ENCODE data around the gene GIPC1. TPM values are rescaled to one million over a fixed set of nuclear protein-coding genes. Genes with fewer than 3 reads are reported as not detected.

GIPC1 gene
- total RNA-seq, 1 donor from 2014 or later = 81.0 TPM

DNA sequence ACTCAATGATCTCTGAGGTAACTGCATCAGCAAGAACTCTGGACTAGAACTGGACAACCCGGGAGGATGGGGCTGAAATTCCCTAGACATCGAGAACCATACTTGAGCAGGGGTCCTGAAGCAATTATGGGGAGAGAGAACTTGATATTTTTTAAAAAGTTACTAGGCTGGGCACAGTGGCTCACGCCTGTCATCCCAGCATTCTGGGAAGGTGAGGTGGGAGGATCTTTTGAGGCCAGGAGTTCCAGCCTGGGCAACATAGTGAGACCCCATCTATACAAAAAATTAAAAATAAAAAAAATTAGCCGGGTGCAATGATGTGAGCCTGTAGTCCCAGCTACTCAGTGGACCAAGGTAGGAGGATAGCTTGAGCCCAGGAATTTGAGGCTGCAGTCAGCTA is 24.6 kb upstream of the GIPC1 start:
- no peaks in the 10 kb centered on the region for H3K27me3 ChIP-seq

GRCh38 chr19:14519860-14520407 is 24.0 kb upstream of the GIPC1 start:
- H3K4me3 ChIP-seq = no peak overlapping the region
- H3K4me1 ChIP-seq = peaks cover 33% of the 10 kb centered on the region
- H3K27me3 ChIP-seq = no peaks in the 10 kb centered on the region
- DNase-seq (ENCODE audit: extremely low spot score in 2 of 2) = no peak
- intact Hi-C loops (cut with DNase I) = no loop called here
- peaks cover 0 to 17% of the 10 kb centered on the region in 2 donors for H3K36me3 ChIP-seq
- TF ChIP-seq CTCF (IDR thresholded peaks at IDR 0.05) (no peak), POLR2AphosphoS5 (IDR thresholded peaks at IDR 0.05; ENCODE audit: insufficient read depth in 1 of 2, low read depth in 1 of 2) (no peak), POLR2A (IDR thresholded peaks at IDR 0.05) (no peak)
- no peaks in the 10 kb centered on the region for H3K9me3 ChIP-seq
- H3K27ac ChIP-seq = peak overlapping the region; percentile 100

More for the DNA sequence above, 24.6 kb upstream of the GIPC1 start:
- Histone ChIP-seq H3K36me3 (peaks cover 0 to 11% of the 10 kb centered on the region in 2 donors), H3K4me1 (peaks cover 27% of the 10 kb centered on the region), H3K4me3 (no peak overlapping the region), H3K9me3 (no peaks in the 10 kb centered on the region), H3K27ac (peak overlapping the region; percentile 100)
- intact Hi-C loops (cut with DNase I) = no loop called here
- no peak for TF ChIP-seq POLR2AphosphoS5 (IDR thresholded peaks at IDR 0.05; ENCODE audit: insufficient read depth in 1 of 2, low read depth in 1 of 2)
- no peak for TF ChIP-seq CTCF (IDR thresholded peaks at IDR 0.05)
- no peak for TF ChIP-seq POLR2A (IDR thresholded peaks at IDR 0.05)
- DNase-seq (ENCODE audit: extremely low spot score in 2 of 2) = no peak

DNA sequence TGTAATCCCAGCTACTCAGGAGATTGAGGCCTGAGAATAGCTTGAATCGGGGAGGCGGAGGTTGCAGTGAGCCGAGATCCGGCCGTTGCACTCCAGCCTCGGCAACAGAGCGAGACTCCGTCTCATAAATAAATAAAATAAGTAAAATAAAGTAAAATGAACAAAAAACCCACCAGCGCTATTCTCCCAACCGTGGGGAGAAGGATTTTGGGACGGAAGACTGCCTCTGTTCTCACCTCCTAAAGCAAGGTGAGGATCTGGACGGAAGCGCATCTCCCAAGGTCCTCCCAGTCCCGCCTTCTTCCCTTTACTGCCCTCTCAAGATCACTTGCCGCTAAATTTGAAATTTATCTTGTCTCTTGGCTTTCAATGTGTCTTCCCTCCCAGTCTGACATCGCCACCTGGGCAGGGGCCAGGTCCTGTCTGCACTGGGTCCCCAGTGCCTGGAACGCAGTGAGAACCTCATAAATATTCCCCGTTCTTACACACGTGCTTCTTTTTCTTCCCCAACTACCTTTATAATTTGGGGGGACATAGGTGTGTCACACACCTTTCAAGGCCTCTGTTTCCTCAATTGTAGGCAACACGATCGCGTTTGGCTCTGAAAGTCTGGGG is 23.4 kb upstream of the GIPC1 start:
- intact Hi-C loops (cut with DNase I) = no loop called here
- no peak for DNase-seq (ENCODE audit: extremely low spot score in 2 of 2)
- Histone ChIP-seq H3K9me3 (no peaks in the 10 kb centered on the region), H3K27ac (peak overlapping the region; percentile 100), H3K4me1 (peaks cover 39% of the 10 kb centered on the region), H3K36me3 (peaks cover 0 to 23% of the 10 kb centered on the region in 2 donors), H3K27me3 (no peaks in the 10 kb centered on the region), H3K4me3 (peak overlapping the region in 1 of 2 donors; percentile 39)
- TF ChIP-seq CTCF (IDR thresholded peaks at IDR 0.05) (no peak), POLR2AphosphoS5 (IDR thresholded peaks at IDR 0.05; ENCODE audit: insufficient read depth in 1 of 2, low read depth in 1 of 2) (no peak), POLR2A (IDR thresholded peaks at IDR 0.05) (no peak)

DNA sequence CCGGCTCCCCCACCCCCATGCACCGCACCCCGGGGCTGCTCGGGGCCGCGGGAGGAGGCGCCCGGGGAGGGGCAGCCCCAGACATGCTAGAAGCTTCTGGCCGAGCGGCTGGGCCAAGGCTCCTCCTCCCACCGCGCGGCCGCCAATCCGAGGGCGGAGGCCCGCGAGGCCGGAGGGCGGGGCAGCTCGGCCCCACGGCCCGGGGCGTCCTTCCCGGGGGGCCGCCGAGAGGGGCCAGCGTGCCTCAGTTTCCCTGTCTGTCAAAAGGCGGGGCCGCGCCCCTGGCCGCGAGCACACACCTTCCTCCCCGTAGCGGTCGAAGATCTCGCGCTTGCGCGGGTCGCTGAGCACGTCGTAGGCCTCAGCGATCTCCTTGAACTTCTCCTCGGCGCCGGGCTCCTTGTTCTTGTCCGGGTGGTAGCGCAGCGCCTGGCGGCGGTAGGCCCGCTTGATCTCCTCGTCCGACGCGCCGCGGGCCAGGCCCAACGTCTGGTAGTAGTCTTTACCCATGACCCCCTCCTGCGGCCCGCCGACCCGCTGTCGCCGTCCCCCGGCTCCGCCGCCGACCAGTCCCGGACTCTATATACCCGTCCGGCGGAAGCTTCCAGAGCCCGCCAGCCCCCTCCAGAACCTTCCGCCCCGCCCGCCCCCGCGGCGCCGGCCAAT is 22.0 kb upstream of the GIPC1 start, which contains the start of gene DNAJB1:
Gene DNAJB1 (minus strand): TSS at position 558 of the 666 bp plus-strand sequence. CDS start 48 bp downstream, at position 510.
- H3K4me3 ChIP-seq = peak within 1 kb of the TSS; percentile 70 to 91
- H3K4me1 ChIP-seq = peaks cover 39% of the 10 kb centered on the region
- DNase-seq (ENCODE audit: extremely low spot score in 2 of 2) = peak in 1 of 2 donors; percentile 93
- no peaks in the 10 kb centered on the region for H3K27me3 ChIP-seq
- no peaks in the 10 kb centered on the region for H3K9me3 ChIP-seq
- TF ChIP-seq POLR2AphosphoS5 (IDR thresholded peaks at IDR 0.05; ENCODE audit: insufficient read depth in 1 of 2, low read depth in 1 of 2) = peak; percentile 43 to 99
- TF ChIP-seq CTCF (IDR thresholded peaks at IDR 0.05) = no peak
- TF ChIP-seq POLR2A (IDR thresholded peaks at IDR 0.05) = peak; percentile 92 to 98
- peak within 1 kb of the TSS; percentile 100 for H3K27ac ChIP-seq
- intact Hi-C loops (cut with DNase I) = no loop called here
- peaks cover 0 to 32% of the 10 kb centered on the region in 2 donors for H3K36me3 ChIP-seq

Measured in vagina (tissue), 2 donors.